Neuronal stem cell (in vitro differentiated cells): ENCODE results near the gene CARD10.
A peak's percentile ranks its signal among the peaks of the same experiment; 100 is the strongest.

Source experiments
- DNase-seq: peaks from one replicate; pipeline ENCODE4 v3.0.0-alpha.2; 2013; ENCODE audit warnings: low spot score
- H2AFZ ChIP-seq: one replicate; pipeline ENCODE4 v1.6.1; 2013; ENCODE audit warnings: mild to moderate bottlenecking, low read length, inconsistent platforms
- H2AK5ac ChIP-seq: 2 replicates; pipeline ENCODE4 v1.6.1; 2013; ENCODE audit warnings: low read depth, mild to moderate bottlenecking, inconsistent platforms, low read length, moderate library complexity, mixed read lengths
- H2BK120ac ChIP-seq: 2 replicates; pipeline ENCODE4 v1.6.1; 2013; ENCODE audit warnings: low read depth, mild to moderate bottlenecking, inconsistent platforms, low read length, moderate library complexity, mixed read lengths
- H2BK12ac ChIP-seq: one replicate; pipeline ENCODE4 v1.6.1; 2013; ENCODE audit warnings: low read length, inconsistent platforms
- H2BK15ac ChIP-seq: 2 replicates; pipeline ENCODE4 v1.6.1; 2013; ENCODE audit warnings: mild to moderate bottlenecking, low read length, inconsistent platforms, mixed read lengths
- H2BK5ac ChIP-seq: one replicate; pipeline ENCODE4 v1.6.1; 2013; ENCODE audit warnings: inconsistent platforms, mild to moderate bottlenecking, low read length, moderate library complexity
- H3K14ac ChIP-seq: one replicate; pipeline ENCODE4 v1.6.1; 2013; ENCODE audit warnings: low read length, inconsistent platforms
- H3K18ac ChIP-seq: 2 replicates; pipeline ENCODE4 v1.6.1; 2013; ENCODE audit warnings: low read length, inconsistent platforms
- H3K23ac ChIP-seq: 2 replicates; pipeline ENCODE4 v1.6.1; 2013; ENCODE audit warnings: low read depth, mild to moderate bottlenecking, mixed read lengths, low read length, inconsistent platforms; ENCODE audit not compliant: poor library complexity
- H3K27ac ChIP-seq: replicated peaks from 3 replicates; pipeline ENCODE4 v1.5.1; 2013; ENCODE audit warnings: low read length, inconsistent platforms
- H3K27me3 ChIP-seq, 3 experiments: 2 replicates each; pipeline ENCODE4 v1.6.1; 2013; ENCODE audit warnings: low read length in 3 of 3, mild to moderate bottlenecking in 2 of 3, inconsistent platforms in 1 of 3, low read depth in 1 of 3, mixed read lengths in 1 of 3, moderate library complexity in 1 of 3; ENCODE audit not compliant: control insufficient read depth in 3 of 3, insufficient read depth in 3 of 3
- H3K36me3 ChIP-seq, 2 donors: replicated peaks in 1 of 2; 2 replicates each; pipeline ENCODE4 v1.6.1; 2013; ENCODE audit warnings: low read length in 2 of 2; ENCODE audit not compliant: control insufficient read depth in 2 of 2, insufficient read depth in 2 of 2
- H3K4ac ChIP-seq: 2 replicates; pipeline ENCODE4 v1.6.1; 2013; ENCODE audit warnings: inconsistent platforms, mild to moderate bottlenecking, low read length, moderate library complexity
- H3K4me1 ChIP-seq, 2 donors: 1 replicate in 1 of 2; 2 replicates in 1 of 2; pipeline ENCODE4 v1.6.1; 2013; ENCODE audit warnings: low read length in 2 of 2, low read depth in 1 of 2; ENCODE audit not compliant: control insufficient read depth in 2 of 2, insufficient read depth in 1 of 2
- H3K4me2 ChIP-seq: one replicate; pipeline ENCODE4 v1.6.1; 2013; ENCODE audit warnings: mild to moderate bottlenecking, low read length, inconsistent platforms; ENCODE audit not compliant: insufficient read depth, poor library complexity, severe bottlenecking
- H3K4me3 ChIP-seq, 2 donors: 2 replicates each; pipeline ENCODE4 v1.5.1; 2013; ENCODE audit warnings: low read length in 2 of 2, mild to moderate bottlenecking in 2 of 2, inconsistent platforms in 1 of 2, moderate library complexity in 1 of 2
- H3K79me1 ChIP-seq: one replicate; pipeline ENCODE4 v1.6.1; 2013; ENCODE audit warnings: low read depth, mild to moderate bottlenecking, inconsistent platforms, low read length, moderate library complexity
- H3K9ac ChIP-seq: one replicate; pipeline ENCODE4 v1.6.1; 2013; ENCODE audit warnings: mild to moderate bottlenecking, low read depth, low read length, inconsistent platforms; ENCODE audit not compliant: poor library complexity
- H3K9me3 ChIP-seq, 2 donors: replicated peaks in 1 of 2; 2 replicates each; pipeline versions ENCODE3 to v1.6.1; 2013; ENCODE audit warnings: low read length in 2 of 2, mild to moderate bottlenecking in 2 of 2, inconsistent platforms in 1 of 2, low read depth in 1 of 2, mixed read lengths in 1 of 2, moderate library complexity in 1 of 2; ENCODE audit not compliant: control insufficient read depth in 2 of 2, insufficient read depth in 1 of 2
- H4K8ac ChIP-seq: one replicate; pipeline ENCODE4 v1.6.1; 2013; ENCODE audit warnings: low read depth, mild to moderate bottlenecking, inconsistent platforms, low read length, moderate library complexity
- H4K91ac ChIP-seq: one replicate; pipeline ENCODE4 v1.6.1; 2013; ENCODE audit warnings: low read length, low read depth, mild to moderate bottlenecking, inconsistent platforms; ENCODE audit not compliant: poor library complexity
- WGBS, 2 donors: extraction: QIAGEN DNeasy Blood & Tissue Kit; methylation state at CpG; one replicate each; pipeline ENCODE4 v1.1.7; 2013; ENCODE audit warnings: missing lambda C conversion rate in 2 of 2, mixed read lengths in 1 of 2; ENCODE audit not compliant: insufficient read length in 2 of 2, insufficient replicate concordance in 1 of 2; ENCODE audit errors: extremely low coverage in 2 of 2; 5-methylcytosine and 5-hydroxymethylcytosine counted together

Gene CARD10

GRCh38 chr22:37547251-37547741 lies 28.1 kb upstream of the CARD10 start:
- Histone ChIP-seq H3K4ac (no peak overlapping the region), H2AFZ (peak overlapping the region; percentile 37), H4K8ac (no peak overlapping the region), H2AK5ac (peak overlapping the region; percentile 96), H3K18ac (peak overlapping the region; percentile 29), H3K27me3 (no peaks in the 10 kb centered on the region), H3K4me1 (peaks cover 29 to 33% of the 10 kb centered on the region in 2 donors), H3K4me2 (no peak overlapping the region), H3K14ac (no peak overlapping the region), H2BK15ac (peak overlapping the region; percentile 68), H3K9ac (no peak overlapping the region), H4K91ac (no peak overlapping the region), H2BK120ac (peak overlapping the region; percentile 58), H3K36me3 (no peaks in the 10 kb centered on the region), H3K23ac (no peak overlapping the region), H3K9me3 (no peaks in the 10 kb centered on the region), H2BK12ac (peak overlapping the region; percentile 64), H2BK5ac (peak overlapping the region; percentile 1), H3K27ac (peak overlapping the region; percentile 14), H3K4me3 (no peak overlapping the region), H3K79me1 (no peaks in the 10 kb centered on the region)
- DNase-seq, result no peak
- WGBS, 2 donors, result no CpG with 5 or more reads among the region's 9 CpGs

- Histone ChIP-seq H3K9me3 (no peaks in the 10 kb centered on the region), H2AFZ (peak overlapping the region; percentile 92), H2BK15ac (peak overlapping the region; percentile 75), H3K4ac (no peak overlapping the region), H3K18ac (peak overlapping the region; percentile 84), H3K27me3 (no peaks in the 10 kb centered on the region), H3K36me3 (no peaks in the 10 kb centered on the region), H3K14ac (no peak overlapping the region), H2BK5ac (peak overlapping the region; percentile 73), H2BK120ac (peak overlapping the region; percentile 58), H3K4me1 (peaks cover 26 to 30% of the 10 kb centered on the region in 2 donors), H3K23ac (no peak overlapping the region), H3K27ac (peak overlapping the region; percentile 94), H4K91ac (no peak overlapping the region), H3K79me1 (no peaks in the 10 kb centered on the region), H3K9ac (no peak overlapping the region), H3K4me3 (peak overlapping the region in 1 of 2 donors; percentile 43), H4K8ac (no peak overlapping the region), H3K4me2 (peak overlapping the region; percentile 72), H2BK12ac (peak overlapping the region; percentile 33), H2AK5ac (peak overlapping the region; percentile 96)
- no CpG with 5 or more reads among the region's 21 CpGs for WGBS, 2 donors
- DNase-seq, result no peak
Measured at GRCh38 chr22:37546437-37547250, 27.4 kb upstream of the CARD10 start.

DNA sequence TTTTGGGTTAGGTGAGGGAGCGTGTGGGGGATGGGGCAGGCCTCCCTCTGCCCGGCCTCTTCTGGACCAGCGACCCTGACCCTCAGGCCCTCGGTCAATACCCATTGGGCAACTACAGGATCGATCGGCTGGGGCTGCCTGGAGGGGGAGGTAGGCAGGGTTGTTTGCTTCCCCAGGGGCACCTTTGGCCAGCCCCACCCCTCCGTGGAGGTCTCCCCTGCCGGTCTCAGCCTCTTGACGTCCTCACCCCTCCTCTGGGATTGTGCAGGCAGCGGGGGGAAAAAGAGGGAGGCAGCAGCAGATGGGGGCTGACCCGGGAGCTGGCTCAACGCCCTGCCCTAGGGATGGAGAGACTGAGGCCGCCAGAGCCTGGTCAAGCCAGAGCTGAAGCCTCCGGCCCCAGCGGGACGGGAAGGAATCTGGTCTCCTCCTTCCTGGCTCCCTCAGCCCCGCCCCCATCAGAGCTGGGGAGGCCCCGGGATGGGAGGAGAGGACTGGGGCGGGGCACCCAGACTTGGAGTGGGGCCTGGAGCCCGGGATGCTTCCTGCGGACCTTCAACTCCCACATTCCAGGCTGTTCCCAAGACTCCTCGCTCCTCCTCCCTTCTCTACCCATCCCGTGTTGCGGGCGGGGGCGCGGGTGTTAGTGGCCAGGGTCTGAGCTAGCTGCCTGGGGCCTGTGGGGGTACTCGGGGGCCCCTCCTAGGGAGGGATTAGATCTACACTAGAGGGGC lies 26.7 kb upstream of the CARD10 start:
- H2BK120ac ChIP-seq, result peak overlapping the region; percentile 84
- H3K23ac ChIP-seq, result peak overlapping the region; percentile 35
- H4K8ac ChIP-seq, result peak overlapping the region; percentile 83
- no peak overlapping the region for H3K14ac ChIP-seq
- no peaks in the 10 kb centered on the region for H3K27me3 ChIP-seq
- peak overlapping the region; percentile 43 for H3K4ac ChIP-seq
- DNase-seq, result peak; percentile 77
- no peaks in the 10 kb centered on the region for H3K9me3 ChIP-seq
- no peaks in the 10 kb centered on the region for H3K79me1 ChIP-seq
- peaks cover 19 to 26% of the 10 kb centered on the region in 2 donors for H3K4me1 ChIP-seq
- peak overlapping the region; percentile 83 for H3K9ac ChIP-seq
- no CpG with 5 or more reads among the region's 28 CpGs for WGBS, 2 donors
- H2AFZ ChIP-seq, result peak overlapping the region; percentile 92
- peak overlapping the region; percentile 40 for H2AK5ac ChIP-seq
- peak overlapping the region; percentile 75 for H2BK15ac ChIP-seq
- no peaks in the 10 kb centered on the region for H3K36me3 ChIP-seq
- peak overlapping the region; percentile 98 for H3K18ac ChIP-seq
- peak overlapping the region; percentile 94 for H3K27ac ChIP-seq
- peak overlapping the region; percentile 72 for H3K4me2 ChIP-seq
- H2BK5ac ChIP-seq, result peak overlapping the region; percentile 73
- H4K91ac ChIP-seq, result peak overlapping the region; percentile 7
- H3K4me3 ChIP-seq, result peak overlapping the region; percentile 26 to 43
- peak overlapping the region; percentile 14 for H2BK12ac ChIP-seq
